SHP77 treated with DMSO at 0.1 percent for 48 hours (cell line): ENCODE data around the gene DOC2B.
"Not testable (repeated sequence)": the region's sequence is repeated elsewhere in the genome, so short reads cannot be mapped to it uniquely, and the experiment has no call there.

Source experiments
- DNase-seq: peaks from one replicate; lab custom pipeline; 2025; lab: John Stamatoyannopoulos, UW

DOC2B gene

GRCh38 chr17:181245-182049, at the start of gene DOC2B:
DOC2B (minus strand) TSS chr17:181650; CDS start chr17:181479, 171 bp downstream.
- no peak for DNase-seq

- DNase-seq, result no peak
Observed at GRCh38 chr17:230395-230770, 48.9 kb upstream of the DOC2B start.

GRCh38 chr17:229709-230394, 48.4 kb upstream of the DOC2B start:
- no peak for DNase-seq

GRCh38 chr17:228951-229708, 47.7 kb upstream of the DOC2B start:
- DNase-seq, result no peak

- DNase-seq, result no peak
Observed at GRCh38 chr17:227946-228615, 46.6 kb upstream of the DOC2B start.

GRCh38 chr17:227078-227945, 45.9 kb upstream of the DOC2B start:
- DNase-seq, result no peak

GRCh38 chr17:226108-227077, 44.9 kb upstream of the DOC2B start:
- no peak for DNase-seq

GRCh38 chr17:225551-225950, 44.1 kb upstream of the DOC2B start:
- no peak for DNase-seq

GRCh38 chr17:224576-224975, 43.1 kb upstream of the DOC2B start:
- DNase-seq, result not testable (repeated sequence)

- no peak for DNase-seq
Observed at GRCh38 chr17:223723-224471, 42.4 kb upstream of the DOC2B start.

GRCh38 chr17:222172-222571, 40.7 kb upstream of the DOC2B start:
- DNase-seq, result no peak

- no peak for DNase-seq
Observed at GRCh38 chr17:219696-220095, 38.2 kb upstream of the DOC2B start.

- no peak for DNase-seq
Observed at GRCh38 chr17:218432-219110, 37.1 kb upstream of the DOC2B start.

- no peak for DNase-seq
Observed at GRCh38 chr17:216625-217024, 35.2 kb upstream of the DOC2B start.

- not testable (repeated sequence) for DNase-seq
Observed at GRCh38 chr17:215563-216478, 34.4 kb upstream of the DOC2B start.

GRCh38 chr17:214881-215331, 33.5 kb upstream of the DOC2B start:
- DNase-seq, result no peak

GRCh38 chr17:213286-214105, 32.0 kb upstream of the DOC2B start:
- no peak for DNase-seq
